ENCODE results near the gene RSAD1.

Gene RSAD1

GRCh38 chr17:50493744-50494143 lies 15.1 kb downstream of the RSAD1 start:
- DNase-seq (ENCODE audit: low read depth, low spot score): no peak

- no peak for DNase-seq (ENCODE audit: low read depth, low spot score)
Observed at GRCh38 chr17:50495217-50495823, 16.7 kb downstream of the RSAD1 start.

GRCh38 chr17:50495918-50496317 lies 17.3 kb downstream of the RSAD1 start:
- DNase-seq (ENCODE audit: low read depth, low spot score): no peak

- DNase-seq (ENCODE audit: low read depth, low spot score): no peak
Observed at GRCh38 chr17:50498021-50498874, 19.6 kb downstream of the RSAD1 start.

- DNase-seq (ENCODE audit: low read depth, low spot score): no peak
Observed at GRCh38 chr17:50499270-50499669, 20.6 kb downstream of the RSAD1 start.

GRCh38 chr17:50499721-50500120 lies 21.1 kb downstream of the RSAD1 start:
- no peak for DNase-seq (ENCODE audit: low read depth, low spot score)

- no peak for DNase-seq (ENCODE audit: low read depth, low spot score)
Observed at GRCh38 chr17:50501054-50501453, 22.4 kb downstream of the RSAD1 start.

GRCh38 chr17:50502301-50502990 lies 23.8 kb downstream of the RSAD1 start:
- DNase-seq (ENCODE audit: low read depth, low spot score): no peak

GRCh38 chr17:50505591-50506130 lies 27.0 kb downstream of the RSAD1 start:
- no peak for DNase-seq (ENCODE audit: low read depth, low spot score)

GRCh38 chr17:50506298-50506697 lies 27.6 kb downstream of the RSAD1 start:
- DNase-seq (ENCODE audit: low read depth, low spot score): no peak

GRCh38 chr17:50507871-50508572 lies 29.4 kb downstream of the RSAD1 start, which contains the start of gene MYCBPAP:
Gene MYCBPAP, plus strand, starts transcription at chr17:50508439. Its CDS starts 236 bp downstream, at chr17:50508675.
- peak; percentile 29 for DNase-seq (ENCODE audit: low read depth, low spot score)

- no peak for DNase-seq (ENCODE audit: low read depth, low spot score)
Observed at GRCh38 chr17:50508573-50509460, 30.2 kb downstream of the RSAD1 start.

GRCh38 chr17:50511058-50511457 lies 32.4 kb downstream of the RSAD1 start:
- DNase-seq (ENCODE audit: low read depth, low spot score): no peak

- no peak for DNase-seq (ENCODE audit: low read depth, low spot score)
Observed at GRCh38 chr17:50513495-50513894, 34.8 kb downstream of the RSAD1 start.

GRCh38 chr17:50514388-50514787 lies 35.7 kb downstream of the RSAD1 start:
- no peak for DNase-seq (ENCODE audit: low read depth, low spot score)

- DNase-seq (ENCODE audit: low read depth, low spot score): peak; percentile 55
Observed at GRCh38 chr17:50514936-50515702, 36.5 kb downstream of the RSAD1 start.

GRCh38 chr17:50517011-50517410 lies 38.4 kb downstream of the RSAD1 start:
- no peak for DNase-seq (ENCODE audit: low read depth, low spot score)

- no peak for DNase-seq (ENCODE audit: low read depth, low spot score)
Observed at GRCh38 chr17:50517504-50518383, 39.1 kb downstream of the RSAD1 start.

Data from smooth muscle cell of the brain vasculature (primary cell).